Neutrophil (primary cell): ENCODE measurements around the gene RNLS.

Experiments
- H3K27ac ChIP-seq: fragments of 200-600 bp; sonication (generic); 2 replicates; pipeline ENCODE4 v1.5.1; 2016; ENCODE audit warnings: mild to moderate bottlenecking, moderate library complexity
- H3K27me3 ChIP-seq: fragments of 200-600 bp; sonication (generic); 2 replicates; pipeline ENCODE4 v1.6.0; 2016; ENCODE audit warnings: mild to moderate bottlenecking
- H3K36me3 ChIP-seq: fragments of 200-600 bp; sonication (generic); 2 replicates; pipeline ENCODE4 v1.5.1; 2017
- H3K4me1 ChIP-seq, 2 experiments: fragments of 200-600 bp in 1 of 2; sonication (generic) in 1 of 2; 1 replicate in 1 of 2; 2 replicates in 1 of 2; pipeline versions ENCODE4 v1.5.1 to v1.6.1; 2013 to 2016; ENCODE audit warnings: low read depth in 1 of 2, low read length in 1 of 2, mild to moderate bottlenecking in 1 of 2, moderate library complexity in 1 of 2; ENCODE audit not compliant: control insufficient read depth in 1 of 2, insufficient read depth in 1 of 2
- H3K4me3 ChIP-seq, 2 experiments: fragments of 200-600 bp in 1 of 2; sonication (generic) in 1 of 2; 1 replicate in 1 of 2; 2 replicates in 1 of 2; pipeline ENCODE4 v1.5.1; 2013 to 2016; ENCODE audit warnings: low read depth in 1 of 2, low read length in 1 of 2, mild to moderate bottlenecking in 1 of 2, moderate library complexity in 1 of 2
- H3K9me3 ChIP-seq: fragments of 200-600 bp; sonication (generic); 2 replicates; pipeline ENCODE4 v1.5.1; 2016
- CTCF ChIP-seq: fragments of 200-600 bp; sonication (generic); IDR thresholded peaks from 2 replicates; pipeline ENCODE4 v1.5.1; 2016; ENCODE audit warnings: antibody characterized with exemption

RNLS gene

GRCh38 chr10:88534072-88534665 lies 48.9 kb downstream of the RNLS start:
- peaks cover 0 to 4% of the 10 kb centered on the region in 2 experiments for H3K4me1 ChIP-seq

GRCh38 chr10:88531392-88532052 lies 51.6 kb downstream of the RNLS start:
- Histone ChIP-seq H3K27me3 (no peaks in the 10 kb centered on the region), H3K36me3 (no peaks in the 10 kb centered on the region), H3K9me3 (no peaks in the 10 kb centered on the region), H3K27ac (no peak overlapping the region), H3K4me3 (no peak overlapping the region), H3K4me1 (peaks cover 0 to 4% of the 10 kb centered on the region in 2 experiments)
- TF ChIP-seq CTCF = no peak

More at GRCh38 chr10:88534072-88534665, 48.9 kb downstream of the RNLS start:
- H3K36me3 ChIP-seq = no peaks in the 10 kb centered on the region
- no peak for TF ChIP-seq CTCF
- no peaks in the 10 kb centered on the region for H3K27me3 ChIP-seq
- H3K9me3 ChIP-seq = no peaks in the 10 kb centered on the region
- H3K27ac ChIP-seq = no peak overlapping the region
- no peak overlapping the region for H3K4me3 ChIP-seq

- no peak overlapping the region for H3K4me3 ChIP-seq
- H3K9me3 ChIP-seq = no peaks in the 10 kb centered on the region
- H3K4me1 ChIP-seq = peaks cover 0 to 4% of the 10 kb centered on the region in 2 experiments
- H3K27me3 ChIP-seq = no peaks in the 10 kb centered on the region
- no peaks in the 10 kb centered on the region for H3K36me3 ChIP-seq
- no peak for TF ChIP-seq CTCF
- no peak overlapping the region for H3K27ac ChIP-seq
Observed at GRCh38 chr10:88530629-88531391, 52.3 kb downstream of the RNLS start.

- H3K4me3 ChIP-seq = no peak overlapping the region
- no peak overlapping the region for H3K27ac ChIP-seq
- H3K27me3 ChIP-seq = no peaks in the 10 kb centered on the region
- H3K36me3 ChIP-seq = no peaks in the 10 kb centered on the region
- no peaks in the 10 kb centered on the region for H3K9me3 ChIP-seq
- H3K4me1 ChIP-seq = peaks cover 0 to 4% of the 10 kb centered on the region in 2 experiments
- TF ChIP-seq CTCF = no peak
Observed at GRCh38 chr10:88530093-88530492, 53.0 kb downstream of the RNLS start.

- Histone ChIP-seq H3K36me3 (no peaks in the 10 kb centered on the region), H3K27me3 (no peaks in the 10 kb centered on the region), H3K27ac (no peak overlapping the region), H3K9me3 (no peaks in the 10 kb centered on the region), H3K4me3 (no peak overlapping the region), H3K4me1 (peaks cover 0 to 1% of the 10 kb centered on the region in 2 experiments)
- no peak for TF ChIP-seq CTCF
Observed at GRCh38 chr10:88528806-88529570, 54.1 kb downstream of the RNLS start.
